ENCODE data around the gene PBLD. TPM values are rescaled to one million over a fixed set of nuclear protein-coding genes. Genes with fewer than 3 reads are reported as not detected.
"Not testable (repeated sequence)": the region's sequence is repeated elsewhere in the genome, so short reads cannot be mapped to it uniquely, and the experiment has no call there.

The PBLD gene
- polyA plus RNA-seq, 4 donors: 11.0 to 98.1 (median 69.1) TPM

DNA sequence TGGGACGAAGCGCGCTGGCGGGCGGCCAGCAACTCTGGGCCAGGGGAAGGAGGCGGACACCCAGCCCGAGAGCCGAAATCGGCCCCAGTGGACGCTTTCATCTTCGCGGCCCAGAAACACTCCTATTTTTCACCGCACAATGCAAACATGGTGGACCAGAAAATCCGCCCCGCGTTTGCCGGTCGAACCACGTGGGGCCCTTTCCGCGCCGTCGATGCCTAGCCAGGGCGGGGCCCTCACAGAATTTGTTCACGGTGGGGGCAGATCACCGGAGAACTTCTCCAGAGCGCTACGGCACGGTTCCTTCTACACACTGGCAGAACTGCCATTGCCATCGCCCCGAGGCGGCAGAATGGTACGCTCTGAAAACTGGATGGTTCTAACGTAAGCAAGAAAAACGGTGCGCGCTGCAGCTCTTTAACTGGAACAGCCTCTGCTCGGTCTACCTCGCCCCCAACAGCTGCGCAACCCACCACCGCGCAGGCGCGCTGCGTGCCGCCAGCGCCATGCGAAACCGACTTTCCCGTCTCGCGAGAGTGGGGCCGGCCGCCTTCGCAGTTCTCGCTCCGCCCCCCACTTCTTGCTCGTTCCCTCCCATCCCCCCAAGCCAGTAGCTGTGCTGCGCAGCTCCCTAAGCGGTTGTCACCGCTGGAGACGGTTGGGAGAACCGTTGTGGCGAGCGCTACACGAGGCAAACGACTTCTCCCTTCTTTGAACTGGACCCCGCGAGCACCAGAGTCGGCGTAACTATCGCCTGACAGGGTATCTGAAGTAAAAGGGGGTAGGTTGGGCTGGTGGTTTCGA is 1.1 kb downstream of the PBLD start, which contains the start of gene HNRNPH3:
TSS of gene HNRNPH3 (plus strand) at position 610 of the 804 bp plus-strand sequence. CDS start 5,158 bp downstream, outside the sequence.
- peak; percentile 96 to 97 (median 96) for DNase-seq (ENCODE audit: low read depth in 4 of 4, low spot score in 3 of 4)

DNA sequence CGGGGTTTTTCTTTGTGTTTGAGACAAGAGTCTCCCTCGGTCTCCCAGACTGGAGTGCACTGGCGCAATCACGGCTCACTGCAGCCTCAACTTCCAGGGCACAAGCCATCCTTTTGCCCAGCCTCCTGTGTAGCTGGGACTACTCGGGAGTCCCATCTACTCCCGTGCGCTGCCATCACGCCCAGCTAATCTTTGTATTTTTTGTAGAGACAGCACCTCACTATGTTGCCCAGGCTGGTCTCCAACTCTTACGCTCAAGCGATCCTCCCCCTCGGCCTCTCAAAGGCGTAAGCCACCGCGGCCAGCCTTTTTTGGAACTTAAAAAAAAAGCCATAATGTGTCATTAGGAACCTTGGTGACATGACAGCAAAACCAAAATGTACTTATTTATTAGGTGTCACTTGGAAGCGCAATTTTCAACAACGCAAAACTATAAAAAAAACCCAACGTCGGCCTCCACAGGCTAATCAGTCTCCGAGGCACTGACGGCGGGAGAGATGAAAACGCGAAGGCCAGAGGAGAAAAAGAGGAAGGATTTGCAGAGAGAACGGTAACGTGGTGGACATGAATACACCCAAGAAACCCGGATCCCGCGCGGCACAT is 1.8 kb downstream of the PBLD start:
- DNase-seq (ENCODE audit: low read depth in 4 of 4, low spot score in 3 of 4): no peak

DNA sequence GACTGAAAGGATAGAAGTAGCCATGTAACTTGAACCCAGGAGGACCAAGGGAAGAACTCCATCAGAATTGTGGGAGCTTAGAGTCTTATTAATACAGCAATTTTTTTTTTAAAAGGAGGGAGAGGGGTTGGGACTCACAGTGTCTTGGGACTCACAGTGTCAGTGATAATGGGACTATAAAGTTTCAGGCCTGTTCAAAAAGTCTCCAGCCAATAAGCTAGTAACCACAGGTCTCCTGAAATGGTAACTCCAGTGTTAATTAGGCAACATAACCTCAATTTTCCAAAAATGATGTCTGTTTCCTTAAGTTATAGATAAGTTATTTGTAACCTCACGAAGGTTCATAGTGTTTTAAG is 3.2 kb downstream of the PBLD start:
- DNase-seq (ENCODE audit: low read depth in 4 of 4, low spot score in 3 of 4): no peak

DNA sequence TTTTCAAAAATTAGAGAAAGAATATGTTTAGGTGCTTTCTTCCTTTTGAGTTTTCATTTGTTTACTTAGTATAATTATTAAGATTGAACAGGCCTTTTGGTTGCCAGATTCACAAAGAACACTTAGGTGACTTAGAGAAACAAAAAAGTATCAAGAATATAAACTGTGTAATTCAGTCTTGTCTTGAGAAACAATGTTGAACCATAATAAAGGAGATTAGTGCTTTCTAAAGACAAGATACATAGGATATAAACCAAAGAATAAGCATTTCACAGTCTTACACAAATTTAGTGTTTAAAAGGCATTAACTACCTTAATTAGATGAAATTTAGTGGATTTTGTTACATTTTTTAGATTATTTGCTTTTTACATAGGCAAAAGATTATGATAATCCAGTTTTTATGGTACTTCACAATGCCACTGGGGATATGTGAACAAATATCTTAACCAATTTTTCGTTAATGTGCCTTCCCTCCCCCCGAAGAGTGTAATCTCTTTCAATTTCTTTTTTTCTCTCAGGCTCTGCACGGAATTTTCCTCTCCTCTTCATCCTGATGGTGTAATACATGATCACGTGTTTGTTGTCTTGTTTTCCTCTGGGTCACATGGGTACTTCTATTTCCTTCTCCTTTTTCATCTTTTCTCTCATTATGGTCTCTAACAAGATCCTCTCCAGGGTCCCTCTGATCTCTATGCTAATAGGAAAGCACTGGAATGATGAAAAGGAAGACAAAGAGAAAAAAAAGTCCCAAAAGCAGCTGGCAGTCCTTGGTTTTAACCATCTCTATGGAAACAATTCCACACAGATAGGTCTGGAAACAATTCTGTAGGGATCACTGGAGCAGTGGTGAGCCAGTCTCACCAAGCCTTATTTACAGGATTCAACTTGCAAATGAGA is 4.6 kb downstream of the PBLD start:
- DNase-seq (ENCODE audit: low read depth in 4 of 4, low spot score in 3 of 4): no peak

DNA sequence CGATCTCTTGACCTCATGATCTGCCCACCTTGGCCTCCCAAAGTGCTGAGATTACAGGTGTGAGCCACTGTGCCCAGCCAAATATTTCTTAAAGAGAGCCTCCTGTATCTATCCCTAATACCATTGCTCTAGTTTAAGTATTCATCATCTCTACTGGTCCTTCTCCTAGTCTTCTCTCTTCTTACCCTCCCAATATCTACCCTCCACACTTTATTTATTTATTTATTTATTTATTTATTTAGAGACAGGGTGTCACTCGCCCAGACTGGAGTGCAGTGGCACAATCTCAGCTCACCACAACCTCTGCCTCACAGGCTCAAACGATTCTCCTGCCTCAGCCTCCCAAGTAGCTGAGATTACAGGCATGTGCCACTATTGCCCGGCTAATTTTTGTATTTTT is 8.3 kb downstream of the PBLD start:
- DNase-seq (ENCODE audit: low read depth in 4 of 4, low spot score in 3 of 4): not testable (repeated sequence)

DNA sequence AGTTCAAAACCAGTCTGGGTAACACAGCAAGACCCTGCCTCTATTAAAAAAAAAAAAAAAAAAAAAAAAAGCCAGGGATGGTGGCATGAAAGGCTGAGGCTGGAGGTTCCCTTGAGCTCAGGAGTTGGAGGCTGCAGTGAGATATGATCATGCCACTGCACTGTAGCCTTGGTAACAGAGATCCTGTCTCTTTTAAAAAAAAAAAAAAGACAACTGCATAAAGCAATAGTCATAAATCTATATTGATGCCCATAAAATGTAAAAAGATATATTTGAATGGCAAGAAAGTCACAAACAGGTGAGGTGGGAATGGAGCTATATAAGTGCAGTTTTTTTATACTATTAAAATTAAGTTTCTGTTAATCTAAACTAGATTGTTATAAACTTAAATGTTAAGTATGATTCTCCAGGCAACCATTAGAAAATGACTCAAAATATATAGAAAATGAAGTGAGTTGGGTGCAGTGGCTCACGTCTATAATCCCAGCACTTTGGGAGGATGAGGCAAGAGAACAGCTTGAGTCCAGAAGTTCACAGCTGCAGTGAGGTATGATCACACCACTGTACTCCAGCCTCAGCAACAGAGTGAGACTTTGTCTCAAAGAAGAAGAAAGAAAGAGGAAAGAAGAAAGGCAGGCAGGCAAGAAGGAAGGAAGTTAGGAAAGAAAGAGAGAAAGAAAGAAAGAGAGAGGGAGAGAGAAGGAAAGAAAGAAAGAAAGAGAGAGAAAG is 14.2 kb downstream of the PBLD start:
- no peak for DNase-seq (ENCODE audit: low read depth in 4 of 4, low spot score in 3 of 4)

DNA sequence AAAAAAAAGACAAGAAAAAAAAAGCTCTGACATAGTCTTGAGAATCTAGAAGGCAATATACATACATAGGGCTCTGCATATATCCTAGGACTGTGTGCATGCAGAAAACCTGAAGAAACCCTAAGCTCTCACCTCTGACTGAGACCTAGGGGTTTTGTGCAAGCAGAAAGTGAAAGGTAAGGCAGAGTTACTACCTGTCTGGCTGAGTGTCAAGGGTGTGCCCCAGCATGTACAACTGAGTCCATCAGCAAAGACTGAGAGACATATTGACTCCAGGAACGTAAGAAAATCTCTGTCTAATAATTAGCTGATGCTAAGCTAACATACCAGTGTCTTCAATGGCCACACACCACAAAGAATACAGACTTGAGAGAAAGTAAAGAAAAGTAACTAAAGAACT is 17.1 kb downstream of the PBLD start:
- DNase-seq (ENCODE audit: low read depth in 4 of 4, low spot score in 3 of 4): no peak

DNA sequence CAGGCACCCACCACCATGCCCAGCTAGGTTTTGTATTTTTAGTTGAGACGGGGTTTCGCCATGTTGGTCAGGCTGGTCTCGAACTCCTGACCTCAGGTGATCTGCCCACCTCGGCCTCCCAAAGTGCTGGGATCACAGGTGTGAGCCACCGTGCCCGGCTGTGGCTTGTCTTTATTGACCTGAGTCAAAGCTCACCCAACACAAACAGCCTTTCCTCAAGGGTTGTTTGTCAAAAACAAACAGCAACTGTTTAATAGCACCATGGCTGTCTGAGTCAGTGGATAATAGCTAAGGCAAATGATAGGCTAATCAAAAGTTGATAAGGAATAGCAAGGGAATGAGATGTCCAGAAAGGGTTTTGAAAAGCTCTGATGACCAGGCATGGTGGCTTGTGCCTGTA is 17.8 kb downstream of the PBLD start:
- DNase-seq (ENCODE audit: low read depth in 4 of 4, low spot score in 3 of 4): not testable (repeated sequence)

DNA sequence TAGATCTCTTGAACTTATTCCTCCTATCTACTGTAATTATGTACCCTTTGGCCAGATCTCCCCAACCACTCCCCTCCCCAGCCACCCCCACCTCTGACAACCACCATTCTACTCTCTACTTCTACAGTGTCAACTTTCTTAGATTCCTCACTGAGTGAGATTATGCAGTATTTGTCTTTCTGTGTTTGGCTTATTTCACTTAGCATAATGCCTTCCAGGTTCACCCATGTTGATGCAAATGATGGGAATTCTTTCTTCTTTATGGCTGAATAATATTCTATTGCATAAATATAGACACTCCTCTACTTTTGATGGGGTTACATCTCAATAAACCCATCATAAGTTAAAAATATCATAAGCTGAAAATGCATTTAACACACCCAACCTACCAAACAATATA is 22.2 kb downstream of the PBLD start:
- no peak for DNase-seq (ENCODE audit: low read depth in 4 of 4, low spot score in 3 of 4)

DNA sequence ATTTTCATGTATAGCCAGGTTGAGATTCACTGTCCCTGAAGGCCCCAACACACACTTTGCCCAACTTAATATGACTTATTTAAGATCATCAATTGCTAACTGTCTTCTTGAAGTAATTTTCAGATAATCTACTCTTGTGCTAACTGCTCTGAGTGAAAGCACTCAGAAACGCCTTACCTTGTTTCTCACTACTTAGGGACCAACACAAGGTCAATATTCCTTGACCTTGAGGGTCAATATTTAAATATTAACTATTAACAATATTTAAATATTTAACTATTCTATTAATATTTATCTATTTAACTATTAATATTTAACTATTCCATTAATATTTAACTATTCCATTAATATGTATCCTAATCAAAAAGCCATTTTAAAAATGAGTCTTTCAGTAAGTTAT is 26.9 kb downstream of the PBLD start:
- no peak for DNase-seq (ENCODE audit: low read depth in 4 of 4, low spot score in 3 of 4)

DNA sequence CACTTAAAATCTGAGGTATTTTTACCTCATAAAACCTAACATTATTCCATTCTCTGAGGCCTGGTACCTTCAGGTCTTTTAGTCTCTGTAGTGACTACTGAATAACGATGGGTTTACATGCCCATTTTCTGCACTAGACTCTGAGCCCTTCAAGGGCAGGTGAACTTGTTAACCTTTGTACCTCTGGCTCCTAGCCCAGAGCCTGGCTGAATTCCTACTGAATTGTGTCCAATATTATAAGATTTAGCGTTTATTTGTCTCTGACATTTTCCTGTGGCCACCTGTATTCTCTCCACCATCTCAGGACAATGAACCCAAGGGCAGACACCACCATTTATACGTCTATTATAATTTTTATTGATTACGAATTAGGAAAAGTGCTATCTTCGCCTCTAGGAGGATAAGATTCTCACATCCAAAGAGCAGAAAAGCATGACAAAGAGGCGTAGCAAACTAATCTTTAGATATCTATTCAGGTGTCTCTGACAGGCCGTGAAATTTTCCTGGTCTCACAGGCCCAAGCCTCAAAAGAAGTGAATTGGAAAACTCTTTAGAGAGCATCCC is 28.8 kb downstream of the PBLD start:
- no peak for DNase-seq (ENCODE audit: low read depth in 4 of 4, low spot score in 3 of 4)

DNA sequence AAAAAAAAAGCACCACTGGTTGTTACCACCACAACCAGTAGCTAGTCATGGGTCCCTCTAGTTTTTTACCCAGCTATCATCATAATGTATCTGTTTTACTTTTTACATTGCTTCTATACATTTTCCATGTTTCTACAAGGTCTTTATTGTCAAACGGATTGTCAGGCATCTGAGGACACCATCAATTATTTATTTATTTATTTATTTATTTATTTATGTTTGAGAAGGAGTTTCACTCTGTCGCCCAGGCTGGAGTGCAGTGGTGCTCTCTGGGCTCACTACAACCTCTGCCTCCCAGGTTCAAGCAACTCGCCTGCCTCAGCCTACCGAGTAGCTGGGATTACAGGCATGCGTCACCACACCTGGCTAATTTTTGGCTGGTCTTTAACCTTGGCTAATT is 29.9 kb downstream of the PBLD start:
- no peak for DNase-seq (ENCODE audit: low read depth in 4 of 4, low spot score in 3 of 4)

DNA sequence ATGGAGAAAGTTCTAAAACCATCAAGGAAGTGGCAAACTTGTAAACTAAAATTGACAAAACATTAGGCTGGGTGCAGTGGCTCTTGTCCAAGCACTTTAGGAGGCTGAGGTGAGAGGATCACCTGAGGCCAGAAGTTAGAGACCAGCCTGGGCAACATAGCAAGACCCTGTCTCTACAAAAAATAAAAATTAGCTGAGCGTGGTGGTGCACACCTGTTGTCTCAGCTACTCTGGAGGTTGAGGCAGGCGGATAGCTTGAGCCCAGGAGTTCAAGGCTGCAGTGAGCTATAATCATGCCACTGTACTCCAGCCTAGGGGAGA is 30.3 kb downstream of the PBLD start:
- no peak for DNase-seq (ENCODE audit: low read depth in 4 of 4, low spot score in 3 of 4)

DNA sequence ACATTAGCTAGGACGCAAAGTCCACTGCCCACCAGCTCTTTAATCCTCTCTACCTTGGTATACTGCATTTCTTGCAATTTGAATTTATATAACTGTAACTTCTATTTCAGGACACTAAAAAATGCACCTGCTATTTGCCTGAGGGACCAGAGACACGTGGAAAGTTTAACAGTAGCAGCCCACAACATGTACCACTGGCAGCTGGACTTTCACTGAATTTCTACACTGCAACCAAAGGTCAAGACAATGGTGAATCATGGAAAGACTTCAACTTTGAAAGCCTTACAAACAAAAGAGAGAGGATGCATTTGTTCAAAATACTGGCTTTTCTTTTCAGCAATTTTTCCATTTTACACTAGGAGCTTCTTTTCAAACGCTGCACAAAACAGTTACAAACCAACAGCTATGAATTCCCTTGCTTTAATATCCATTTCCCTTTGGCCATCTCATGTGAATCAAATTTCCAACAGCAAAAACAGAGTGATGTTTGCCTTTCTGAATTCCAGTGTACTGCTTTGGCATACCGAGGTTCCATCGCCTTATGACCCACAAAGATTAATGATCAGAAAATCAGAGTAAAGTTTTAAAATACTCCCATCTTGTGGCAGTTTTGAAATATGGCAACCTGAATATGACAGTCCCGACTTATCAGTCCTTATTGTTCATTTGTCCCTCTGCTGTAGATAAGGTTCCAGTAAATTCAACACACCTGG is 30.8 kb downstream of the PBLD start:
- DNase-seq (ENCODE audit: low read depth in 4 of 4, low spot score in 3 of 4): peak in 2 of 4 donors; percentile 31 to 35

DNA sequence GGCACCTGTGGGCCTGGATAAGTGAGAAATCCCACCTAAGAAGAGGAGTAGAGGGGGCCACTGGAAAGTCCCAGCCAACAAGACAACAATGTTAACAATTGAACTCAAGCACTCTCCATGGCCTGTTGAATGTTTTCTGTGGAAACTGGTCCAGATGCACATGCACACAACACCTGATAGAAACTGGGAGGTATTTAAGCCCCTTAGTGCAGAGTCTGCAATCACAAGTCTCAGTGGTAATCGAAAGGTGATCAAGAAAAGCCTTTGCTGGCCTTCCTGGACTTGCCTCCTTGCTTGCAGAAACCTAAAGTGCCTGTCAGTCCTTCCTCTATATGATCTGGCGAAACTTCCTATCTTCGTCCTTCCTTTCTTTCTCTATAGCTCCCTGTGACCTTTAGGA is 31.4 kb downstream of the PBLD start:
- no peak for DNase-seq (ENCODE audit: low read depth in 4 of 4, low spot score in 3 of 4)

DNA sequence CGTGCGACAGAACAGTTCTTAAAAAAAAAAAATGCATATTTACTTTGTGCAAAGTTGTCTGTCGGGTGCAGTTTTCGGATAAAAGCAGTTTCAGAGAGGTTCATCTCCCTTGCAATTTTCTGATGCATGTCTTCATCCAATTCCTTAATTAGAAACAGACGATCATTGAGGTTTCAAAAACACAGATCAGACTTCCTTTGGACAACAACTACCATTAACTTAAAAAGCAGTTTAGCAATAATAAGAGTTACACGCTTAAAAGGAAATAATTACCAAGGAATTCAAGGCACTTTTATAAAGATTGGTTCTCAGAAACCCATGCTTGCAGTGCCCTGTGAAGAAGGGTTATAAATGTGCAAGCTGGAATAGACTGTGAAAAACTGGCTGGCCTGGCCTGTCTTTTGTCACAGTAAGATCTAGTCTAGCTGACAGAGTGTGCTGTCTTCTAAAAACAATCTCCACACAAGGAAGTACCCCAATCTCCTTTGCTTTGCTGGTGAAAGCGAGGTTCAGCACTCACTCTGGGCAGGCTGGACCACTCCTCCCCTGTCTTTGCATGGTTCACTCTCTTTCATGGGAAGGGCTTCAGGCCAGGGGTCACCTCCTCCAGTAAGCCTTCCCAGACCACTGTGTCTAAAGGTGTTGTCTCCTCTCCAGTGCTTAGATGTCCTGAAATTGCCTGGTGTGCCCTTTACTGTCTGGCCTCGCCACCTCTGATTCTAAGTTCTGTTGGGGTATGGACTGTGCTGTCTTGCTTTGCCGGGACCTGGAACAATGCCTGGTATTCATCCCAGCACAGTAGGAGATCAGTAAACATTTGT is 35.7 kb downstream of the PBLD start:
- DNase-seq (ENCODE audit: low read depth in 4 of 4, low spot score in 3 of 4): no peak

DNA sequence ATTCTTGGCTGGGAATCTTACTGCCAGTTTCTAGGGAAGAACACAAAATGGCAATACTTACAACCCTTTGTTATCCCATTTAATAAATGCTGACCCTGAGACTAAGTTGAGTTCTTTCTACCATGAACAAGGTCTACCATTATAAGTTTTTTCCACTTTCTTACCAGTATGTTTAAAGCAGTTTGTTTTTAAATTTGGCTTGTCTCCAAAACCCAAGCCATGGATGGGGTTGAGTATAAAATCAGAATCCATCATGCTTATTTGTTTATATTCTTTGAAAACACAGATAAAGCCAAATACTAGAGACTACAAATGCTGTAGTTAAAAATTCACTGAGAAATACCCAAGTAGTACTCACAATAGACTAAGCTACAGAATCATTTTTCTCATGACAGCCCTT is 42.0 kb downstream of the PBLD start:
- no peak for DNase-seq (ENCODE audit: low read depth in 4 of 4, low spot score in 3 of 4)

DNA sequence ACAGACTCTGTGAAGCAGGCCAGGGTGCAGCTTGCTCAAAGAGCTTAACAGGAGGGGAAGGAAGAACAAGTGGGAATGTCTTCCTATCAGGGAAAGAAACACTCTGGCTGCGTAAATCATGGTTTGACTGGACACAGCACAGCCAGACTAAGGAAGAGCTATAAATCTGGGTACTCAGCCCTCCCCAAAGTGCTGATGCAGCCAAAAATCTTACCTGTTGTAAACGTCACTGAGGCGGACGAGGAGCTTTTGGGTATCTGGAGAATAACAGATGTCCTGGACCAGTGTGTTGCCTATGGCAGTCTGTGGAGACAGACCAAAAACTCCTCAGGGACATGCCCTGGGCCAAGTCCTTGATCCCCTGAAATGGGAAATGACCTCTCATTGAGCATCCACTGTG is 44.0 kb downstream of the PBLD start:
- no peak for DNase-seq (ENCODE audit: low read depth in 4 of 4, low spot score in 3 of 4)

Data from left renal pelvis (tissue), 4 donors.